ENCODE measurements around the gene RTKN. TPM values are rescaled to one million over a fixed set of nuclear protein-coding genes. Genes with fewer than 3 reads are reported as not detected.

RTKN gene
- total and polyA plus RNA-seq, 2 of the 13 experiments (the other 11 are each of a cell fraction or from before 2014, with no cell fraction given), result 159 to 166 TPM

DNA sequence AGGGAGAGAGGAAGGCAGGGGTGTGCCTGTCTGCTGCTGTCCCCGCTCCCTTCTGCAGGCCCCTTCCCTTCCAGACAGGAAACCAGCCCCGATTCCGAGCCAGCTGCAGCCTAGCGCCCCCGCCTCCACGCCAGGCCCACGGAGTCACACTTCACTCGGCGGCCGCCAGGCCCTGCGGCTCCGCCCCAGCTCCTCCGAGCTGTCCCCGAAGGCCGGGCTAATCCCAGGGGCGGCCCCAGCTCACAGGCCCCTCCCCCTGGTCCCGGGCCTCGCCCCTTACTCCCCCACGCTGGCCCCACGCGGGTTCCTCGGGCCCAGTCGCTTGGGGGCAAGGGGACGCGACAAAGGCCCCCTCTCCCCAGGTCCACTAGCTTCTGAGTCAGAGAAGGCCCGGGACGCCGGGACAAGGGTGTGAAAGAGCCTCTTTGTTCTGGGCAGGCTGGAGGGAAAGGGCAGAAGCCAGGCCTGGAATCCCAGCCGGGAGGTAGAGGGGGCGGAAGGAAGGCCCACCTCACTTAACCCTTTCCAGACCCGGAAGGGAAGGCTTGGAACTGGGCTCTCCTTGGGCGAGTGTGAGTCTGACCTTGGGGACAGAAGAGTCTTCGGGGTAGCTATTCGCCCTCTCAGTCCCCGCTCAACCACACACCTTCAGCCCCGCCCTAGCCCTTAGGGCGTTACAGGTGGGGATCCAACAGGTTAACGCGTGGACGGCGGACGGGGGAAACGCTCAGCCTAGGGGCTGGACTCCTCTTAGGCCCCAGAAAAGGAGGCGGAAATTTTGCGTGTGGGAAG is 1.2 kb downstream of the RTKN start (continued):
- peak; percentile 69 for TF ChIP-seq ETV6 (CRISPR knock-in tag; conservative IDR thresholded peaks at IDR 0.05)
- peak; percentile 58 for TF ChIP-seq SRSF1 (optimal IDR thresholded peaks at IDR 0.05; ENCODE audit: low read depth, low read length)
- TF ChIP-seq ZIK1 (CRISPR knock-in tag; IDR thresholded peaks at IDR 0.05; ENCODE audit: borderline replicate concordance, low read depth), result peak; percentile 42; the same call in 1 of the 2 replicates
- TF ChIP-seq ZFP82 (CRISPR knock-in tag; IDR thresholded peaks at IDR 0.05; ENCODE audit: borderline replicate concordance), result no peak
- TF ChIP-seq MED8 (CRISPR knock-in tag; IDR thresholded peaks at IDR 0.05; ENCODE audit: insufficient replicate concordance), result peak; percentile 86
- peak; percentile 64; the same call in 1 of the 2 replicates for TF ChIP-seq ZNF121 (CRISPR knock-in tag; IDR thresholded peaks at IDR 0.05)
- no peak for TF ChIP-seq ZFAT (CRISPR knock-in tag; conservative IDR thresholded peaks at IDR 0.05)
- no peak for TF ChIP-seq RAD51 (IDR thresholded peaks at IDR 0.05; ENCODE audit: borderline replicate concordance)
- peak; percentile 52; the same call in 1 of the 2 replicates for TF ChIP-seq ZNF275 (CRISPR knock-in tag; IDR thresholded peaks at IDR 0.05; ENCODE audit: borderline replicate concordance)
- TF ChIP-seq MTF2 (CRISPR knock-in tag; IDR thresholded peaks at IDR 0.05; ENCODE audit: borderline replicate concordance), result peak; percentile 82
- no peak; the same call in none of the 2 replicates for TF ChIP-seq FOXO1 (CRISPR knock-in tag; IDR thresholded peaks at IDR 0.05)
- TF ChIP-seq, protein P1, sequence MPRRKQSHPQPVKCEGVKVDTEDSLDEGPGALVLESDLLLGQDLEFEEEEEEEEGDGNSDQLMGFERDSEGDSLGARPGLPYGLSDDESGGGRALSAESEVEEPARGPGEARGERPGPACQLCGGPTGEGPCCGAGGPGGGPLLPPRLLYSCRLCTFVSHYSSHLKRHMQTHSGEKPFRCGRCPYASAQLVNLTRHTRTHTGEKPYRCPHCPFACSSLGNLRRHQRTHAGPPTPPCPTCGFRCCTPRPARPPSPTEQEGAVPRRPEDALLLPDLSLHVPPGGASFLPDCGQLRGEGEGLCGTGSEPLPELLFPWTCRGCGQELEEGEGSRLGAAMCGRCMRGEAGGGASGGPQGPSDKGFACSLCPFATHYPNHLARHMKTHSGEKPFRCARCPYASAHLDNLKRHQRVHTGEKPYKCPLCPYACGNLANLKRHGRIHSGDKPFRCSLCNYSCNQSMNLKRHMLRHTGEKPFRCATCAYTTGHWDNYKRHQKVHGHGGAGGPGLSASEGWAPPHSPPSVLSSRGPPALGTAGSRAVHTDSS (CRISPR knock-in tag; conservative IDR thresholded peaks at IDR 0.05), result no peak
- TF ChIP-seq ZEB1 (IDR thresholded peaks at IDR 0.05; ENCODE audit: insufficient replicate concordance, low read depth), result peak; percentile 41
- TF ChIP-seq ISL2 (CRISPR knock-in tag; IDR thresholded peaks at IDR 0.05), result peak; percentile 72
- TF ChIP-seq ZNF557 (CRISPR knock-in tag; IDR thresholded peaks at IDR 0.05), result peak; percentile 84; the same call in 1 of the 2 replicates
- peak; percentile 86 for TF ChIP-seq SKIL (CRISPR knock-in tag; IDR thresholded peaks at IDR 0.05; ENCODE audit: borderline replicate concordance)
- no peak for TF ChIP-seq ZNF577 (CRISPR knock-in tag; IDR thresholded peaks at IDR 0.05; ENCODE audit: borderline replicate concordance, low read depth)
- TF ChIP-seq FOXK1 (CRISPR knock-in tag; IDR thresholded peaks at IDR 0.05; ENCODE audit: borderline replicate concordance, low read depth), result 0 out of 2 replicates have a peak, but pooled peaks have one; percentile 56
- TF ChIP-seq NR2C2 (CRISPR knock-in tag; IDR thresholded peaks at IDR 0.05; ENCODE audit: borderline replicate concordance), result peak; percentile 86
- peak; percentile 76; the same call in 1 of the 2 replicates for TF ChIP-seq JUND (CRISPR knock-in tag; IDR thresholded peaks at IDR 0.05)
- no peak for TF ChIP-seq SNRNP70 (IDR thresholded peaks at IDR 0.05; ENCODE audit: low read depth, low read length)
- TF ChIP-seq ZNF619 (CRISPR knock-in tag; IDR thresholded peaks at IDR 0.05), result peak; percentile 87
- TF ChIP-seq ZNF510 (CRISPR knock-in tag; IDR thresholded peaks at IDR 0.05; ENCODE audit: low read depth), result peak; percentile 83; the same call in 1 of the 2 replicates
- no peak for TF ChIP-seq ZBTB1 (CRISPR knock-in tag; IDR thresholded peaks at IDR 0.05; ENCODE audit: borderline replicate concordance)
- peak; percentile 54 for TF ChIP-seq GABPA (IDR thresholded peaks at IDR 0.05; ENCODE audit: low read depth, low read length)
- TF ChIP-seq GABPA (CRISPR knock-in tag; IDR thresholded peaks at IDR 0.05; ENCODE audit: low read depth), result peak; percentile 80
